ENCODE data around the gene SGCD. TPM values are rescaled to one million over a fixed set of nuclear protein-coding genes. Genes with fewer than 3 reads are reported as not detected.

The SGCD gene
- total RNA-seq, 1 donor = 11.7 TPM

DNA sequence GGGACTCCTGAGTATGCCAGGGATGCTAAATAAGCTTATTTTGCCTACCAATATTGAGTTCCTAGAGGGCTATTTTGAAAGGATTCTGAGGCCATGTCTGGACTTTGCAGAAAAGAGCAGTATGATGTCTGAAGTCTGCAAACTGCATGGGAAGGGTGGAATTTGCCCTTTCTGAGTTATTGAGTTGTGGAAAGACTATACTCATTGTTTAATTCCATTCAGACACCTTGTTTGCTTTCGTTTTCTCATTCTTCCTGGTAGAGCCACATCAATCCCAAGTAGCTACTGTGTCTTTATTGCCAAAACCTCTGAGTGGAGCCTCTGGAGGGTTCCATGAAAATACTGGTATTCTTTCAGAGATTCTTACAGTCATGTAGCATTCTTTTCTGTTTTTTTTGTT is 472.2 kb downstream of the SGCD start:
- no peak for TF ChIP-seq CTCF (IDR thresholded peaks at IDR 0.05; ENCODE audit: insufficient read depth, low read length)
- DNase-seq (ENCODE audit: low read depth) = no peak

DNA sequence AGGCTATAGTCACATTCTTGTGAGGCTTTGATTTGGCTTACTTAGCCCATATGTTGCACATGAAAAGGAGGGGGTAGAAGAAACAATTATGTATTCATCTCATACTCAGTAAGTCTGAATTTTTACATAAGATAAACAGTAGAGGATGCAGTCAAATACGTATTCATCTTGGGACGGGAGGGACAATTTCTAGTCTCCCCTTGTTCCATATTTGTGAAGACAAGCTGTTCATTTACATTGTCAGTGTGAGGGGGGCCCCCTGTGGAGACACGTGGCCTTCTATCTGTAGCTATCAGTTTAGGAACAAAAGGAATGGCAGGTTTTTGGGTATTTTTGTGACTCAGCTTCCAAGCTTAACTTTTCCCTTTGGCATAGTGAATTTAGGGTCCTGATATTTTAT is 474.0 kb downstream of the SGCD start:
- DNase-seq (ENCODE audit: low read depth) = no peak
- no peak overlapping the region for H3K4me3 ChIP-seq (ENCODE audit: low read depth, low read length)
- TF ChIP-seq CTCF (IDR thresholded peaks at IDR 0.05; ENCODE audit: insufficient read depth, low read length) = no peak

More for the DNA sequence above, 472.2 kb downstream of the SGCD start:
- no peak overlapping the region for H3K4me3 ChIP-seq (ENCODE audit: low read depth, low read length)

- no peak for DNase-seq (ENCODE audit: low read depth)
- no peak for TF ChIP-seq CTCF (IDR thresholded peaks at IDR 0.05; ENCODE audit: insufficient read depth, low read length)
Observed at GRCh38 chr5:156802501-156802900, 475.5 kb downstream of the SGCD start.

GRCh38 chr5:156803404-156803803 is 476.4 kb downstream of the SGCD start:
- no peak for TF ChIP-seq CTCF (IDR thresholded peaks at IDR 0.05; ENCODE audit: insufficient read depth, low read length)
- no peak overlapping the region for H3K4me3 ChIP-seq (ENCODE audit: low read depth, low read length)
- no peak for DNase-seq (ENCODE audit: low read depth)

More at GRCh38 chr5:156802501-156802900, 475.5 kb downstream of the SGCD start:
- H3K4me3 ChIP-seq (ENCODE audit: low read depth, low read length) = no peak overlapping the region

- no peak for TF ChIP-seq CTCF (IDR thresholded peaks at IDR 0.05; ENCODE audit: insufficient read depth, low read length)
- no peak for DNase-seq (ENCODE audit: low read depth)
- no peak overlapping the region for H3K4me3 ChIP-seq (ENCODE audit: low read depth, low read length)
Observed at GRCh38 chr5:156812959-156813358, 486.0 kb downstream of the SGCD start.

DNA sequence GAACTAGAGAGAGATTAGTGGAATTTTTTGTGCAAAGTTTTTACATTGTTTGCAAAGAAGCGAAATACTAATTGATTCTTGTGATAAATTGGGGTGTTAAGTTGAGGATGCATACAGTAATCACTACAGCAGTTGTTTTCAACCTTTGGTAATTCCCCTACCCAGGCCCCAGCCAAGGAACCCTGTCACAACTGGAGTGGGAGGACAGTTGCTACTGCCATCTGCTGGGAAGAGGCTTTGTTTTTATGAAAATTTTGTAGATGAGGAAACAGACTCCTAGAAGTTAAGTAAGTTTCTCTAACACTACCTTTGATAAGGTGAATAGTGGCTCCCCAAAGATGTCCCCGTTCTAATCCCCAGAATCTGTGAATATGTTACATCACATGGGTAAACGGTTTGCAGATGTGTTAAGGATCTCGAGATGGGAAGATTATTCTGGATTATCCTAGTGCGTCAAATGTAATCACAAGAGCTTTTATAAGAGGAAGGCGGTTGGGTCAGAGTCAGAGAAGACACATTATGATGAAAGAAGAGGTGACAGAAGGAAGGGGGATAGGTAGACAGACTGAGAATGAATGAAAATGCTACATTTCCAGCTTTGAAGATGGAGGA is 489.1 kb downstream of the SGCD start:
- peak; percentile 3 for TF ChIP-seq CTCF (IDR thresholded peaks at IDR 0.05; ENCODE audit: insufficient read depth, low read length)
- peak; percentile 0 for DNase-seq (ENCODE audit: low read depth)
- H3K4me3 ChIP-seq (ENCODE audit: low read depth, low read length) = no peak overlapping the region

Small RNAs within 50 kb of the gene (small RNA-seq; reads per million reads assigned to genes)
- not detected for gene AC027308.1
- not detected for gene RNU6-556P
